Mesenchymal stem cell (in vitro differentiated cells and primary cell): ENCODE measurements around the gene ARMC12.

ENCODE experiments used
- DNase-seq: peaks from one replicate; pipeline ENCODE4 v3.0.0-alpha.2; 2013
- H2AFZ ChIP-seq: one replicate; pipeline ENCODE4 v1.6.1; 2013; ENCODE audit warnings: low read depth, mild to moderate bottlenecking, control low read depth, inconsistent platforms, low read length, moderate library complexity
- H2AK5ac ChIP-seq: 2 replicates; pipeline ENCODE4 v1.6.1; 2013; ENCODE audit warnings: low read length, moderate library complexity, mild to moderate bottlenecking, inconsistent platforms; ENCODE audit not compliant: severe bottlenecking
- H2BK120ac ChIP-seq: one replicate; pipeline ENCODE4 v1.6.1; 2013; ENCODE audit warnings: low read depth, mild to moderate bottlenecking, inconsistent platforms, low read length, moderate library complexity
- H2BK12ac ChIP-seq, 2 experiments: one replicate each; pipeline ENCODE4 v1.6.1; 2013; ENCODE audit warnings: inconsistent platforms in 2 of 2, low read length in 2 of 2, mild to moderate bottlenecking in 2 of 2, moderate library complexity in 2 of 2, control low read depth in 1 of 2
- H2BK15ac ChIP-seq: one replicate; pipeline ENCODE4 v1.6.1; 2013; ENCODE audit warnings: mild to moderate bottlenecking, low read depth, inconsistent platforms; ENCODE audit not compliant: poor library complexity, severe bottlenecking
- H2BK5ac ChIP-seq: 2 replicates; pipeline ENCODE4 v1.6.1; 2013; ENCODE audit warnings: low read depth, mild to moderate bottlenecking, low read length, control low read depth, inconsistent platforms; ENCODE audit not compliant: poor library complexity, severe bottlenecking
- H3K14ac ChIP-seq, 2 experiments: one replicate each; pipeline ENCODE4 v1.6.1; 2013; ENCODE audit warnings: inconsistent platforms in 2 of 2, low read length in 2 of 2, control low read depth in 1 of 2, mild to moderate bottlenecking in 1 of 2, moderate library complexity in 1 of 2
- H3K18ac ChIP-seq, 2 experiments: one replicate each; pipeline ENCODE4 v1.6.1; 2013; ENCODE audit warnings: inconsistent platforms in 2 of 2, low read length in 2 of 2, control low read depth in 1 of 2, low read depth in 1 of 2, mild to moderate bottlenecking in 1 of 2
- H3K23ac ChIP-seq, 2 experiments: one replicate each; pipeline ENCODE4 v1.6.1; 2013; ENCODE audit warnings: inconsistent platforms in 2 of 2, low read length in 2 of 2, mild to moderate bottlenecking in 2 of 2, moderate library complexity in 2 of 2, control low read depth in 1 of 2
- H3K27ac ChIP-seq: 2 replicates; pipeline ENCODE4 v1.5.1; 2013; ENCODE audit warnings: mild to moderate bottlenecking, moderate library complexity, low read length, control low read depth, inconsistent platforms; ENCODE audit not compliant: poor library complexity, severe bottlenecking
- H3K27me3 ChIP-seq, 2 experiments: 2 replicates each; pipeline versions ENCODE4 v1.6.1 to v1.7.0; 2013; ENCODE audit warnings: low read length in 2 of 2, mild to moderate bottlenecking in 2 of 2, moderate library complexity in 2 of 2, control low read depth in 1 of 2, inconsistent platforms in 1 of 2; ENCODE audit not compliant: control insufficient read depth in 1 of 2, insufficient read depth in 1 of 2
- H3K36me3 ChIP-seq, 2 experiments: 2 replicates each; pipeline versions ENCODE4 v1.6.1 to v1.7.0; 2013; ENCODE audit warnings: low read length in 2 of 2, control low read depth in 1 of 2, inconsistent platforms in 1 of 2, low read depth in 1 of 2, mild to moderate bottlenecking in 1 of 2; ENCODE audit not compliant: insufficient read depth in 2 of 2, control insufficient read depth in 1 of 2
- H3K4ac ChIP-seq, 2 experiments: one replicate each; pipeline ENCODE4 v1.6.1; 2013; ENCODE audit warnings: inconsistent platforms in 2 of 2, low read length in 2 of 2, mild to moderate bottlenecking in 2 of 2, moderate library complexity in 2 of 2, control low read depth in 1 of 2, low read depth in 1 of 2
- H3K4me1 ChIP-seq: 2 replicates; pipeline ENCODE4 v1.6.1; 2013; ENCODE audit warnings: low read depth, low read length, control low read depth; ENCODE audit not compliant: control insufficient read depth, insufficient read depth
- H3K4me2 ChIP-seq: 2 replicates; pipeline ENCODE4 v1.6.1; 2013; ENCODE audit warnings: low read length, mild to moderate bottlenecking, inconsistent platforms; ENCODE audit not compliant: poor library complexity, severe bottlenecking
- H3K4me3 ChIP-seq, 2 experiments: 2 replicates each; pipeline versions ENCODE4 v1.5.1 to v1.7.0; 2013; ENCODE audit warnings: low read length in 2 of 2, mild to moderate bottlenecking in 2 of 2, control low read depth in 1 of 2, low read depth in 1 of 2; ENCODE audit not compliant: insufficient read depth in 1 of 2
- H3K79me1 ChIP-seq: replicated peaks from 2 replicates; pipeline ENCODE4 v1.6.1; 2013; ENCODE audit warnings: mild to moderate bottlenecking, control low read depth, low read length, inconsistent platforms; ENCODE audit not compliant: poor library complexity, severe bottlenecking
- H3K9ac ChIP-seq: 2 replicates; pipeline ENCODE4 v1.7.0; 2013; ENCODE audit warnings: mild to moderate bottlenecking, low read length, moderate library complexity
- H3K9me3 ChIP-seq: 2 replicates; pipeline ENCODE4 v1.7.0; 2013; ENCODE audit warnings: mild to moderate bottlenecking, low read length; ENCODE audit not compliant: control insufficient read depth
- H4K8ac ChIP-seq: one replicate; pipeline ENCODE4 v1.6.1; 2013; ENCODE audit warnings: inconsistent platforms, mild to moderate bottlenecking, low read length, moderate library complexity
- H4K91ac ChIP-seq: one replicate; pipeline ENCODE4 v1.6.1; 2013; ENCODE audit warnings: mild to moderate bottlenecking, low read length, inconsistent platforms
- WGBS: methylation state at CpG from one replicate; pipeline ENCODE4 v1.1.7; 2013; ENCODE audit warnings: mixed read lengths; 5-methylcytosine and 5-hydroxymethylcytosine counted together

Gene ARMC12

GRCh38 chr6:35765739-35766138 is 28.9 kb downstream of the ARMC12 start:
- Histone ChIP-seq H2BK120ac (no peak overlapping the region), H3K27me3 (peaks cover 26 to 60% of the 10 kb centered on the region in 2 experiments), H3K4me3 (no peak overlapping the region), H3K4me1 (no peaks in the 10 kb centered on the region), H4K91ac (no peak overlapping the region), H3K14ac (no peak overlapping the region), H3K79me1 (no peaks in the 10 kb centered on the region), H3K36me3 (no peaks in the 10 kb centered on the region), H2AK5ac (no peak overlapping the region), H3K18ac (no peak overlapping the region), H3K4me2 (no peak overlapping the region), H2BK15ac (no peak overlapping the region), H2AFZ (no peak overlapping the region), H3K27ac (no peak overlapping the region), H3K9me3 (no peaks in the 10 kb centered on the region), H2BK12ac (no peak overlapping the region), H4K8ac (no peak overlapping the region), H3K23ac (no peak overlapping the region), H2BK5ac (no peak overlapping the region), H3K9ac (no peak overlapping the region), H3K4ac (no peak overlapping the region)
- DNase-seq, result no peak
- 92% methylated on average over 23 of the region's 23 CpGs for WGBS

DNA sequence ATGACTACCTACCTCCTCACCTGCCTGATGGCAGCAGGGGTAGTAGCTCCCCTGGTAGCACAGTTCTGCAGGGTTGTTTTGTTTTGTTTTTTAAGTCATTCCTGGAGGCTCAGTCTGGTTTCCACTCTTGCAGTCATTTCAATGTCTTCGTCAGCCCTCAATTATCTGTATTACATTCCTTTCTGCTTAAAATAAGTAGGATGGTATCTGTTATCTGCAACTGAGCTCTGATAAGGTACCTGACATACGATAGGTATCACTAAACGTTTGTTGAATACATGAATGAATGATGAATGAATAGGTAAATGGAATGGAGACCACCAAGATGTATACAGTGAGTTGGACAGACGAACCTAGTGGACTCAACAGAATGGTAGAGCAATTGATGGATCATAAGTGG is 32.4 kb downstream of the ARMC12 start:
- Histone ChIP-seq H3K4me3 (no peak overlapping the region), H3K27ac (no peak overlapping the region), H2AFZ (no peak overlapping the region), H3K27me3 (peaks cover 27 to 63% of the 10 kb centered on the region in 2 experiments), H3K9ac (no peak overlapping the region), H3K4me1 (no peaks in the 10 kb centered on the region), H3K23ac (no peak overlapping the region), H3K4ac (no peak overlapping the region), H4K8ac (no peak overlapping the region), H4K91ac (peak overlapping the region; percentile 62), H2BK12ac (no peak overlapping the region), H3K4me2 (no peak overlapping the region), H2AK5ac (no peak overlapping the region), H3K9me3 (no peaks in the 10 kb centered on the region), H3K14ac (no peak overlapping the region), H2BK5ac (no peak overlapping the region), H3K18ac (no peak overlapping the region), H2BK120ac (no peak overlapping the region), H3K79me1 (no peaks in the 10 kb centered on the region), H2BK15ac (no peak overlapping the region), H3K36me3 (no peaks in the 10 kb centered on the region)
- DNase-seq, result no peak
- WGBS, result 83% methylated on average over 3 of the region's 4 CpGs

GRCh38 chr6:35771343-35771627 is 34.5 kb downstream of the ARMC12 start:
- Histone ChIP-seq H3K9ac (no peak overlapping the region), H2BK120ac (no peak overlapping the region), H2BK15ac (no peak overlapping the region), H3K36me3 (no peaks in the 10 kb centered on the region), H2BK12ac (no peak overlapping the region), H3K23ac (no peak overlapping the region), H3K4me3 (no peak overlapping the region), H3K27me3 (peaks cover 28 to 69% of the 10 kb centered on the region in 2 experiments), H3K4ac (no peak overlapping the region), H2BK5ac (no peak overlapping the region), H3K9me3 (no peaks in the 10 kb centered on the region), H3K79me1 (no peaks in the 10 kb centered on the region), H4K91ac (no peak overlapping the region), H3K14ac (no peak overlapping the region), H2AFZ (no peak overlapping the region), H2AK5ac (no peak overlapping the region), H3K4me2 (no peak overlapping the region), H3K27ac (no peak overlapping the region), H3K18ac (no peak overlapping the region), H3K4me1 (peaks cover under 1% of the 10 kb centered on the region), H4K8ac (no peak overlapping the region)
- WGBS, result 63% methylated on average over 5 of the region's 5 CpGs
- no peak for DNase-seq

GRCh38 chr6:35774116-35774794 is 37.4 kb downstream of the ARMC12 start:
- Histone ChIP-seq H2AFZ (no peak overlapping the region), H4K91ac (no peak overlapping the region), H2BK12ac (no peak overlapping the region), H3K9me3 (no peaks in the 10 kb centered on the region), H3K14ac (no peak overlapping the region), H3K4me3 (no peak overlapping the region), H2BK5ac (no peak overlapping the region), H2BK15ac (no peak overlapping the region), H3K4me2 (no peak overlapping the region), H2AK5ac (no peak overlapping the region), H3K23ac (no peak overlapping the region), H3K4ac (no peak overlapping the region), H3K18ac (no peak overlapping the region), H3K79me1 (no peaks in the 10 kb centered on the region), H4K8ac (no peak overlapping the region), H3K9ac (no peak overlapping the region), H3K4me1 (peaks cover 6% of the 10 kb centered on the region), H2BK120ac (no peak overlapping the region), H3K36me3 (no peaks in the 10 kb centered on the region), H3K27me3 (peaks cover 40 to 81% of the 10 kb centered on the region in 2 experiments), H3K27ac (no peak overlapping the region)
- no peak for DNase-seq
- WGBS, result 95% methylated on average over 11 of the region's 11 CpGs
